Activated CD8-positive, alpha-beta memory T cell treated with anti-CD3 and anti-CD28 coated beads, Interleukin-2, amount 50 U/mL, for 48 hours (primary cell): ENCODE measurements around the gene CLCNKB.

Experiments
- DNase-seq: peaks from one replicate; pipeline ENCODE4 v3.0.0-alpha.2; 2020

The CLCNKB gene

DNA sequence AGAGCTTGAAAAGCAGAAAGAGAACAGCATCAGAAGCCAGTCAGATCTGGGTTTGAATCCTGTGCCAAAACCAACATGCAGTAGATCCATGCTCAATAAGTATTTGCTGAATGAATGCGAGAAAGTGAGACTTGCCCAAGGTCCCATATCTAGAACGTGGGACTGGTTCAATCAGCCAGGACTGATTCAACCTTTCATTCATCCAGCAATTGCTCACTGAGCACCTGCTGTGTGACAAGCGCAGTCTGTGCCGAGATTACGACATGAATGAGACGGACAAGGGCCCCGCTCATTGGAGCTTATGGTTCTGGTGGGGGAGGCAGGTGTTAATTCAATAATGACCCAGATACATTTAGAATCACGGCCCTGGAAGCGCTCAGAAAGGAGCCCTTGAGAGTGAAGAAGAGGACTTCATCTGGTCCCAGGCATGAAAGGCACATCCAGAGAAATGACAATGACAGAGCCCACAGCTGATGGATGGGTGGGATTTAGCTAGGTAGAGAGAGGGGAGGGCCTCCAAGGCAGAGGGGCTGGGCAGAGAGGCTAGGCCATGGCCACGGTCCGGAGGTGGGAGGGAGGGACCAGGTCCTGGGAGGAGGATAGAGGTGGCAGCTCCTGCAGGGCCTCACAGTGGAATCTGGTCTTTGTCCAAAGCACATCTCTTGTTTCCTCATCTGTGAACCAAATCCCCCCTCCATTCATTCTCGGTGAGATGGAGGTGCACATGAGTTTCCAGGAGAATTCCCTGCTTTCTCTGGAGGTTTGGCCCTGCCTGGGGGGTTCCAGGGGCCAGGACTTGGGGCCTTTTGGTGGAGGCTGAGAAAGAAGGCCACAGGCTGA, 34.0 kb downstream of the CLCNKB start:
- no peak for DNase-seq

DNA sequence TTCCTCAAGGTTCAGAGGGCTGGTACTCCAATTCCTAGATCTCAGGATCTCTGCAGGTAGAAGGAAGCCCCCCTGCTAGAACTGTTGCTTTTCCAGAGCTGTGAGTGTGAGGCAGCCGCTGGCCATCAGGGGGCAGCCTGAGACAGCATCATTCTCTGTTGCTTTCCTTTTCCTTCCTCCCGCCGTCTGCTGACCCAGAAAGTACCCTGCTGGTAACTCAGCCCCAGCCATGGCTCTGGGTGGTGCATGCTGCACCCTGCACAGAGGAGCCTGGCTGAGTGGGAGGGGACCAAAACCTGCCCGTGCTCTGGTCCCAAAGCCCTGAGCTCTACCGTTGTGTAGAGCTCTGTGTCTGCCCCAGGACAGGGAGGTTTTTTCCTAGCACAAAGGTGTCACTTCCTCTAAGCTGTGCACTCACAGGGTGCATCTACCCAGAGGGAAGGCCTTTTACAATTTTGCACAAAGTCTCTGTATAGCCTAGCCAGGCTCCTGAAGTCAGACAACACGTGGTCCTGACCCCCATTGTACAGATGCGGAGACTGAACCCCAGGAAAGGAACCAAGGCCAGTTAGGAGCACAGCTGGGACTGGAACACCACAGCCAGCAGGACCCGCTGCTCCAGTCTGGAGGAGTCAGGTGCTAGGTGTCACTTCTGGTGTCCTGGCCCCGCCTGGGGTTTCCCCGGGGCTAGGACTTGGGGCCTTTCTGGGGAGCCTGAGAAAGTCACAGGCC, 35.5 kb downstream of the CLCNKB start:
- DNase-seq: peak; percentile 84

DNA sequence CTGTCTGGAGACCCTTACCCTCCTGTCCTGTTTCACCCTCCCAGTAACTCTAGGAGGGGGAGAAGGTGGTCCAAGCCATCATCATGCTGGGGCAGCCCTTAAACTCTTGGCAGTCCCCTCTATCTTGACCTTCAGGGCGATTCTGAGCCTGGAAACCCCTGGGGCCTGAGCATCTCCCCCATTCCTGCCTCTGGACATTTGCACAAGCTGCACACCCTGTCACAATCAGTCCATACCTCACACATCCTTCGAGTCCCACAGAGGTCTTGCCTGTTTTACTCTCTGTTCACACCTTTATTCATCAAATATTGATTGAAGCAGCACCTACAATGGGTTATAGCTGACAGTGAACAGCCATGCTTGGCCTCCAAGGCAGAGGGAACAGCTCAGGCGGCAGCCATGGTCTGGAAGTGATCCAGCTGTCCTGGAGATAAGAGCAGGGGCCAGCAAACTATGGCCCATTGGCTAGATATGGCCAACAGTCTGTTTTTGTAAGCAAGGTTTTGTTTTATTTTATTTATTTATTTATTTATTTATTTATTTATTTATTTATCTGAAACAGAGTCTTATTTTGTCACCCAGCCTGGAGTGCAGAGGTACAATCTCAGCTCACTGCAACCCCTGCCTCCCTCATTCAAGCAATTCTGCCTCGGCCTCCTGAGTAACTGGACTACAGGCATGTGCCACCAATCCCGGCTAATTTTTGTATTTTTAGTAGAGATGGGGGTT, 37.0 kb downstream of the CLCNKB start:
- DNase-seq: no peak

DNA sequence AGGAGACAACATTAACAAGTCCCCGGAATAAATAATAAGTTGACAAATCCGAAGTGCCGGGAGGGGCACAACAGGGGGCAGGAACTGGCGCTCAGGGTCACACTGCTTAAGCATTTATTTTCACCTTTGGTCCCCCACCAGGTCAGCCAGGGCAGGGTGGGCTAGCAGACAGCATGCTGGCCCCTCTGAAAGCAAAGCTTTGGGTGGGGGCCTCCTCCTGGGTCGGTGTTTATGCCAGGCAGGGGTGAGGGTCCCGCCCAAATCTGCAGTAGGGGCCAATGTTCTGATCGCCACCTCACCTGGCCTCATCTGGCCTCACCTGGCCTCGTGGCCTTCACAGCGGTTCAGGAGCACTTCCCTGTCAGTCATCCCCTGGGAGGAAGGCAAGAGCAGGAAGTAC, 38.1 kb downstream of the CLCNKB start:
- no peak for DNase-seq

DNA sequence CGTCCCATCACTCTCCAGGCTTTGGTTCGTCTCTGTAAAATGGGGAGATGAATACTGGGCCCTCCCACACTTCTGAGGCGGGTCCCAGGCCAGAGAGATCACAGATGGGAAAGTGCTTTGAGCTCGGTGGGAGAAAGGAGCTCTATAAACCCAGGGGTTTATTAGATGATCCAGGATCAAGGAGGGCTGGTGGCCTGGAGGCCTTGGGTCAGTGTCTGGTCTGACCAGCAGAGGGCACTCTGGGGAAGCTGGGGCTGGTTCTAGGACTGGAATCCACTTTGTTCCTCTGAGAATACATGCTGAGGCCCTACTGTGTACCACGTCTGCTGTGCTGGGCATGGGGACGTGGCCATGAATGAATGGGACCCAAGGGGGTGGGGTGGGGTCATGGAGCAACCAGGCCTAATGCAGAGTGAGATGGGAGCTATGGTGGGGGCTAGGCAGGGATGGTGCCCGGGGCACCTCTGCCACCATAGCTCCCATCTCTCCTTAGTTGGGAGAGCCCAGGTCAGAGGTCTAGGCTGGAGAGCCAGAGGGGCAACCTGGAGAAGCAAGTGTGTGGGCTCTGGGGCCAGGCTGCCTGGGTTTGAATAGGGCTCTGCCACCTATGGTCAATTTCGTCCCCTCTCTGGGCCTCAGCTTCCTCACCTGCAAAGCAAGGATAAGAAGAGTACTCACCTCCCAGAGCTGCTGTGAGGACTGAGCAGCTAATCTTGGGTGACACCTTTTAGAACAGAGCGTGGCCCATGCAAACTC, 38.9 kb downstream of the CLCNKB start:
- peak; percentile 87 for DNase-seq

DNA sequence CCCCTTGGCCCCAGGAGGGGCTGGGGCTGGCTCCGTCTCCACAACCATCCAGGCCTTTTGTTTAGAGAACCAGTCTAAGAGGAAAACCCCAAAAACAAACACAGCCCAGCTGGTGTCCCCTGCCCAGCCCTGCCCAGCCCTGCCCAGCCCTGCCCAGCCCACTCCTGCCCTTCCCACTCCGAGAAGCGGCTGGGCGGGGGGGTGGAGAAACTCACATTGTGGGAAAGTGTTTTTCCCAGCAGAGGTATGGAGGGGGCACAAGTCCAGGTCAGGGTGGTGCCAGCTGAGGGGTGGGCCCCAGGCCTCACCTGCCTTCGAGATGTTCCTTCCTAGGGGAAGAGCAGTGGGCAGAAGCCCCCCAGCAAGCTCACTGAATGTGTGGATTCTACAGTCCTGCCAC, 39.9 kb downstream of the CLCNKB start:
- no peak for DNase-seq

DNA sequence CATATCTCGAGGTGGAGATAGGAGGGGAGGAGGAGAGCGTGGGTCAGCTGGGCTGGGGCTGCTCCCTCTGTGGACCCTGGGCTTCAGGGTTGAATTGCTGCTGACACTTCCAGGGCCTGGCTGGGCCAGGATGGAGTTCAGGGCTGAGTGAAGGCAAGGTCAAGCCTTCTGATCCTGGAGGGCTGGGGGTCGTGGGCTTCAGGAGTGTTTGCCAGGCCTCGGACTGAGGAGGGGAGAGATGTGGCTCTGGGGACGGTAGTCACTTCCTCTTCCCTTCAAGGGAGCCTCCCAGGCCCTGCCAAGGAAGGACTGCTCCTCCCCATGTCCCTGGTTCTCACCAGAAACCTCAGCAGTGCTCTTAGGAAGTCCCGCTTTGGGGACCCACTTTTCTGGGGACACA, 41.9 kb downstream of the CLCNKB start:
- no peak for DNase-seq

DNA sequence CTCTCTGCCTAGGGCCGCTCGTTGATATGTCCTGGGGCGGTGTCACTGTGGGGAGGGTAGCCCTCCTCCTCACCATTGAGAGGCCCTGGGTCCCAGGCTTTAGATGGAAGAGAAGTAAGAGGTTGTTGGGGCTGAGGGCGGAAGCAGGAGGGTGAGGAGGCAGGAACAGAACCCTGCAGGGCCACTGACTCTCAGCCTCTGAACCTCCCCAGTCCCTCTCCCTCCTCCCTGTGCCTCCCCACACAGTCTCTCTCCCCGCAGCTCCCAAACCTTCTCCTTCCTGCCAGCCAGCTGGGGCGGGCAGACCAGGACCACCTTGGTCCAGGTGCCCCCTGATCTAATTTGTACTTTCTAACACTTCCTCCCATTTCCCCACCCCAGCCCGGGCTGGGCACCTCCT, 44.2 kb downstream of the CLCNKB start:
- DNase-seq: no peak

DNA sequence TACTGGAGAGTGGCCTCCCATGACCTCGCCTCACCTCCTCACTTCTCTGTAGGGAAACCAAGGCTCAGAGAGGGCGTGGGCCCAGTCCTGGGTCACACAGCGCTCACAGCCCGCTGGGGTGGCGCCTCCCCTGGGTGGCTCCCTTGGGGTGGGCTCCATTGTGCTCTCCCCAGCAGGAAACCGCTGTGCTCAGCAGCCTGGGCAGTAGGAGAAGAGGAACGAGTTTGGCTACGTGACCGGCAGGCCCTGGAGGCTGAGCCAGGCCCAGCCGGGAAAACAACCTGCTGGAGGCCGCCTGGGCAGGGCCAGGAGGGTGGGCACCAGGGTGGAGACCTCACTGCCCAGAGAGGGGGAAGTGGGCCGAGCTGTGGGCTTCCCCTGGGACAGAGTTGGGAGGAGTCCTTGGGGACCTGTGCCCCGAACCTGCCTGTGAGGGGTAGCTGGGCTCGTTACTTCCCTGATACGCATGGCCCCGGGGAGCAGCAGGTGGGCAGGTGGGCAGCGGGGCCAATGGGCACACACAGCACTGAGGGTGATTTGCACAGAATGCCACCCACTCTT, 44.8 kb downstream of the CLCNKB start:
- no peak for DNase-seq

DNA sequence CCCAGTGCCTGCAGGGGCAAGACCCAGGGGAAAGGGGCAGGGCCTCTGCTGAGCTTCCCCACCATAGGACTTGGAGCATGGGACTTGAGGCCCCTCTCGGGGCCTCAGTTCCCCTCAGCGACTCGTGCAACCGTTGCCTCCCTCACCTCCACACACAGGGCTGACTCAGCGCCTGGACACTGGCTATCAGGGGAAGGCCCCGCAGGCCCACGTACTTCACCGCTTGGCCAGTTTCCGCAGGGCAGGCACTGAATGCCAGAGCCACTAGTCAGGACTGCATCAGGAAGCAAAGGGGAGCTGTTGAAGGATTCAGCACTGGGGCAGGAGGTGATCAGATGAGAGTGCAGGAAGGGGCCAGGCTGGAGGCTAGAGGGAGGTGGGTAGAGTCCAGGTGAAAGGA, 45.4 kb downstream of the CLCNKB start:
- DNase-seq: no peak

DNA sequence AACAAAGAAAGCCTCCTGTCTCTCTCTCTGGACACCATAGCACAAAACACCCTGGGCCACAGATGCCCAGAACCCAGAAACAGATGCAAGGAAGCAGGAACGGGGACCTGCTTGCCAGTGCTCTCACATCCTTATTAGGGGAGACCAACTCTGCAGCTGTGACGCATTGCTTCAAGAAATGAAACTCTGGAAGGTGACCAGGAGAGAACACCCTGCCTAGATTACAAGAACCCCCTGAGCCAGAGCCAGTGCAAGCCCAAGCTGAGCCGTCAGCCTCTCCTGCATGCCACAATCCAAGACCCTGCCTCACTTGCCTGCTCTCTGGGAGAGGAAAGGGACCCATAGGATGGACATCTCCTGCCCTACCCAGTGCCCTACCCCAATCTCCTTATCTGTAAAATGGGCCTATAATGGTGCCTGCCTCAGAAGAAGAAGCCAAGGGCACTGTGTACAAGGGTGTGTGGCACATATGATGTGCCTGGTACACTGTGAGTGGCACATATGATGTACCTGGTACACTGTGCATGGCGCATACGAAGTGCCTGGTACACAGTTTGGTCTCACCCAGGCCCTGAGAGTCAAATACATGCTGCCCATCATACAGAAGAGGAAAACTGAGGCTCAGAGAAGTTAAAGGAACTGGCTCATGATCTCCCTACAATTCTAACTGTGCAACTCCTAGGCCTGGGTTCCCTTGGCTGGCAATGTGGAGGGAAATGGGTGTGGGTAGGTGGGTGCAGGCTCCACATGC, 46.7 kb downstream of the CLCNKB start:
- DNase-seq: no peak

DNA sequence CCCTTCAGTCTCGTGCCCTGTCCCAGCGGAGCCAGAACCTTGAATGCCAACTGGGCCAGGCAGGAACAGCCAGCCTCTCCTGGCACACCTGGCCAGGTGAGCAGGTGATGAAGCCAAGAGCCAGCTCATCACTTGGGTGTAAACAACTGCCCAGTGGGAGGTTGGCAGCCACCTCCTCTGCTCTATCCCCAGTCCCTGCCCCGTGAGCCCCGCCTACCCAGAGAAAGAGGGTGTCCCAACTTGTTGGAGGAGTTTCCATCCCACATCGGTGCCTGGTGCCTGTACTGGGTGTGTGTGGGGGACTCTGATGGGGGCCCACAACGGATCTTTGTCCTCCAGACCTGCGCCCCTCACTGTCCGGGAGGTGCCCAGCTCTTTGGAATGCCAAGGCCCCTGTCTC, 47.7 kb downstream of the CLCNKB start:
- DNase-seq: no peak

DNA sequence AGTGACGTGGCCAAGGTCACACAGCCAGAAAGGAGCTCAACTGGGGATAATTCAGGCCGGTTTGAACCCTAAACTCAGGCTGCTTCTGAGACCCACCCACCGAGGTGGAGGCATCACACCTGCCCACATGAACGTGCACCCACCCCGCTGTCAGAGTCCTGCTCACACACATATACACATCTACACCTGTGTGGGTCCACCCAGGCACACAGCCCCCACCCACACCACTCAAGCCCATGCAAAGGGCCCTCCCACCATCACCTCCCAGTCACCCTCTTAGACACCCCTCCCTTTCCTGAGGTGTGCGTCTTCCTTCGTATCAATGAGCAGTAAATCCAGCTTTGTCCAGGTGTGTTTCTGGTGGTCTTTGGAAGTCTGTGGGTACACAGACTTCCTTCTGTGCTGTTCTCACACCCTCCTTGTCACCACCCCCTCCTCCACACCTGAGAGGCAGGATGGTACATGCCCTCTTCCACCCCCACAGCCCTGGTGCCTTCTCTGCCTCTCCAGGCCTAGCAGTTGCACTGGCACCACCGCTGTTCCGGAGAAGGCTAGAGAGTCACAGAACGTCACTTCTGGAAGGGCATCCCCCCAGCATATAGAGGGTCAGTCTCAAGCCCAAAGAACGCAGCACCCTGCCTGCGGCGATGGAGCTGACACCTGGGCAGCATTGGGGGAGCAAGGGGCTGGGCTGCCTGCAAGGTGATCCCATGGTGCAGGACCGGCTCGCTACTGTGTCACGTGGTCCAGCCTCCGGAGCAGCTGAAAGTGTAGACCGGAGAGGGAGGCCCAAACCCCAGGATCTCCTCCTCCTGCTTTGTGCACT, 48.7 kb downstream of the CLCNKB start:
- no peak for DNase-seq

DNA sequence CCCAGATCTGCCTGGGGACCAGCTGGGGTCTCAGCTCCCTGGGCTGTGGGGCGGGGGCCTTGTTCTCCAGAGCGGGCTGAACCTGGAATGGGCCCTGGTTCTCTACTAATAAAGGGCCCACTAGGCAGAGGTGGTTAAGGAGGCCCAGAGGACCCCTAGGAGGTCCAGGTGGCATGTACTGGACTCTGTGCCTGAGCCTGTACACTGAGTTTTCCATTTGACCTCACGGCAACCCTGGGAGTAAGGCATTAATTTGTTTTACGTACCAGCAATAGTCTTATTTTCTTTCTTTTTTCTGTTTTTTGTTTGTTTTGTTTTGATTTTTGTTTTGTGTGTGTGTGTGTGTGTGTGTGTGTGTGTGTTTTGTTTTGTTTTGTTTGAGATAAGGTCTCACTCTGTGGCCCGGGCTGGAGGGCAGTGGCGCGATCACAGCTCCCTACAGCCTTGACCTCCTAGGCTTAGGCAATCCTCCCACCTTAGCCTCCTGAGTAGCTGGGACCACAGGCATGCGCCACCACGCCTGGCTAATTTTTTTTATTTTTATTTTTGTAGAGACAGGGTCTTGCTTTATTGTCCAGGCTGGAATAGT, 49.4 kb downstream of the CLCNKB start:
- DNase-seq: no peak

DNA sequence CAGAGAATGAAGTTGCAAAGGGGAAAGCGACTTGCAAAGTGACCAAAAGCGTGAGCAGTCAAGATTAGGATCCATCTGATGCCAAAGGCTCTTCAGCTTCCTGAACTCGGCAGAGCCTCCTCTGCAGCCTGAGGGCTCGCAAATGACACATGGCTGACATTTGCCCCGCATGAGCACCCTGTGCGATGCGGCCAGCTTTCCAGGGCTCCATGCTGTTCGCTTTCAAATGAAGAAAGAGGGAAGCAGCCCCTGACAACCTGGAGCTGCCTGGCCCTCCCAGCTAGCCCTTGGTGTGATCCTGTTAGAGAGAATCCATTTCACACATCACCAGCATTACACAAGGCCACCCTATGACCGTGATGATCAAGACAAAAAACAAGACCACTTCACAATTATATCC, 50.0 kb downstream of the CLCNKB start:
- DNase-seq: no peak

DNA sequence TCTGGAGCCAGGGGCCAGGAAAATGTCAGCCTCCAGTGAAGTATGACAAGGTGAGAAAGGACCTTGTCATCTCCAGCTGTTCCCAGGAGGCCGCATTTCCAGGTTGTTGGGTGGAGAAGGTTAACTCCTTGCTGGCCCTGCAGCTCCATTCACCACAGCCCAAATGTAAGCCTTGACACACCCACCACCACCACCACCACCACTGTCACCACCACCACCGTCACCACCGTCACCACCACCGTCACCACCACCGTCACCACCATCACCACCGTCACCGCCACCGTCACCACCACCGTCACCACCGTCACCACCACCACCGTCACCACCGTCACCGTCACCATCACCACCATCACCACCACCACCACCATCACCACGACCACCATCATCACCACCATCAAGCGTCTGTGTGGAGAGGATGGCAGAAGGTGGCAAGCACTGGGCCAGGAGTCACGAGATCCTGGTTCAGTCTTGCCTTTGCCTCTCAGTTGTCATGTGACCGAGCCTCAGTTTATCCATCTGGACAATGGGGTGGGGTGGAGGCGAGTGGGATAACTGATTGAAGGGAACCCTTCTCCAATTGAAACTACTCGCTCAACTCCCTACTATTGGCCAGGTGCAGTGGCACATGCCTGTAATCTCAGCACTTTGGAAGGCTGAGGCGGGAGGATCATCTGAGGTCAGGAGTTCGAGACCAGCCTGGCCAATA, 51.0 kb downstream of the CLCNKB start:
- DNase-seq: no peak

DNA sequence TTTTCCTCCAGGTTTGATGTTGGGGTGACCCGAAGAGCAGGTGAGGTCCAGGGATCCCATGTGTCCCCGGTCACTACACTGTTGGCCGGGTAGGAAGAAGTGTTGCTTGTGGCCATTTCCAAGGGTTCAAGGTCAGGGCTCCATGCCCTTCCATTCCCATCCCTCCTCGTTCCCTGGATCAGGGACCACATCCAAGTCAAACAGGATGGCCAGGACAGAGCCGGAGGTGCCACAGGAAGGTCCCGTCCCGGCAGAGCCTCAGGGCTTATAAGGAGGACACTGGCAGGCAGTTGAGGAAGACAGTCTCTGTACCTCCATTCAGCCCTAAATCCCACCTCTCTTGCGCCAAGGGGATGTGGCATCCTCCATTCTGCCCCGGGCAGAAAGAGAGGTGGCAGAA, 51.9 kb downstream of the CLCNKB start:
- no peak for DNase-seq

DNA sequence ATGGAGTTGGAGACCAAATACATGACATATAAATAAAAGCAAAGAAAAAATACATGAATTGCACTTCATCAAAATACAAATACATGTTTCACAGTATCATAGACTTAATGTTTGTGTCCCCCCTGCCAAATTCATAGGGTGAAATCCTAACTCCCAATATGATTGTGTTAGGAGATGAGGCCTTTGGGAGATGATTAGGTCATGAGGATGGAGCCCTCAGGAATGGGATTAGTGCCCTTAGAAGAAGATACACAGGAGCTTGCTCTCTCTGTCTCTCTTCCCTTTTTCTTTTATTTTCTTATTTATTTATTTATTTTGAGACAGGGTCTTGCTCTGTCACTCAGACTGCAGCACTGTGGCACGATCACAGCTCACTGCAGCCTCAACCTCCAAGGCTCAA, 55.8 kb downstream of the CLCNKB start:
- no peak for DNase-seq

DNA sequence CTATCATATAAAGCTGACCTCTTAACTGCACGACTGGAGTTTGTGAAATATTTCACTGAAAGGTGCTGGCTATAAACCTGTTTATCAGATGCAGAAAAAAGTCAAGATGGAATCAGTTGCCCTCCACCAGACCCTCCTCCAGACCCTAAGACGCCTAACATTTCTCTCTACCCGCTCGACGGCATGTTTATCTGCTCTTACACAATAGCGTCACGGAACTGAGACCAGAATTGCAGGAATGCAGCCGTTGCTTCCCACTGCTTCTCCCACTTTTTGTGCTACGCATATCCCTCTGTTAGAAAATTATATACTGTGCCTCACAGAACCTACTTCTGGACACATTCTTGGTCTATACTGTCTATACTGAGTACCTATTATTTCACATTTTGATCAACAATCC, 58.0 kb downstream of the CLCNKB start:
- DNase-seq: no peak
